Large intestine (tissue), 3 donors: Measurements from ENCODE around the gene NCKAP5. TPM values are rescaled to one million over a fixed set of nuclear protein-coding genes. Genes with fewer than 3 reads are reported as not detected.

Source experiments
- DNase-seq, 2 donors: peaks; one replicate each; pipeline versions ENCODE4 v3.0.0 to v3.0.0-alpha.2; 2013
- H3K27ac ChIP-seq: one replicate; pipeline ENCODE4 v1.5.1; 2013; ENCODE audit warnings: low read length
- H3K27me3 ChIP-seq: 2 replicates; pipeline ENCODE4 v1.6.1; 2013; ENCODE audit warnings: low read length; ENCODE audit not compliant: control insufficient read depth, insufficient read depth
- H3K36me3 ChIP-seq: 2 replicates; pipeline ENCODE4 v1.6.1; 2013; ENCODE audit warnings: low read length; ENCODE audit not compliant: control insufficient read depth, insufficient read depth
- H3K4me1 ChIP-seq: one replicate; pipeline ENCODE4 v1.6.1; 2013; ENCODE audit warnings: low read length; ENCODE audit not compliant: control insufficient read depth, insufficient read depth
- H3K4me3 ChIP-seq: one replicate; pipeline ENCODE4 v1.5.1; 2013; ENCODE audit warnings: low read length
- H3K9me3 ChIP-seq: one replicate; pipeline ENCODE4 v1.6.1; 2013; ENCODE audit warnings: mild to moderate bottlenecking, low read depth, low read length, moderate library complexity; ENCODE audit not compliant: control insufficient read depth
- WGBS: methylation state at CpG from one replicate; pipeline ENCODE4 v1.1.5; 2013; ENCODE audit warnings: low lambda C conversion rate; ENCODE audit not compliant: insufficient coverage; 5-methylcytosine and 5-hydroxymethylcytosine counted together
- polyA plus RNA-seq: library from polyadenylated mRNA; unstranded; fragments of 120-200 nt; gene quantifications from one replicate; pipeline ENCODE4 v1.2.1, GENCODE V29; 2013

The NCKAP5 gene
- polyA plus RNA-seq, 1 donor = 4.3 TPM

GRCh38 chr2:133432778-133433177, 135.5 kb downstream of the NCKAP5 start:
- H3K4me3 ChIP-seq = no peak overlapping the region
- H3K27ac ChIP-seq = no peak overlapping the region
- no peak for DNase-seq
- no peaks in the 10 kb centered on the region for H3K9me3 ChIP-seq
- H3K36me3 ChIP-seq = no peaks in the 10 kb centered on the region
- no peaks in the 10 kb centered on the region for H3K27me3 ChIP-seq
- H3K4me1 ChIP-seq = no peaks in the 10 kb centered on the region

DNA sequence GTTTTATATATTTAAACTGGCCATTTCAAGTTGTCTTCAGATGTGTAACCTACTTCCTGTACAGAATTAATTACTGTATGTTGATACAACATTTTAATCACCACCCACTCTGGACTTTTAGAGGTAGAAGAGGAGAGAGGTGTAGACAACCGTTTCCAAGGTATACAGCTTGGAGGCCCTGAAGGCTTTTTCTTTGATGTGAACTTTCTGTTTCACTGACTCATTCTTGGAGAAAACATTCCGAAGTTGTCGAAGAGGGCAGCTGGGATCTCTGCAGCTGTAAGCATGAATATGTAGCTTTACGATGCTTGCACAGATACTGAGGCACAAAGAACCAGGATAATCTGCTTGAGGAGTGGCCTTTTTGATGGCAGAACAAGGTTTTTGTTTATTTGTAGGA, 137.0 kb downstream of the NCKAP5 start:
- Histone ChIP-seq H3K4me1 (no peaks in the 10 kb centered on the region), H3K27me3 (no peaks in the 10 kb centered on the region), H3K9me3 (no peaks in the 10 kb centered on the region), H3K27ac (no peak overlapping the region), H3K36me3 (no peaks in the 10 kb centered on the region), H3K4me3 (no peak overlapping the region)
- WGBS = no CpG with 5 or more reads among the region's 4 CpGs
- peak in 1 of 2 donors; percentile 53 for DNase-seq

GRCh38 chr2:133426791-133427190, 141.5 kb downstream of the NCKAP5 start:
- Histone ChIP-seq H3K4me3 (no peak overlapping the region), H3K27me3 (no peaks in the 10 kb centered on the region), H3K36me3 (no peaks in the 10 kb centered on the region), H3K27ac (no peak overlapping the region), H3K9me3 (no peaks in the 10 kb centered on the region), H3K4me1 (peaks cover 7% of the 10 kb centered on the region)
- no CpG with 5 or more reads among the region's 1 CpG for WGBS
- no peak for DNase-seq

- no CpG with 5 or more reads among the region's 2 CpGs for WGBS
- Histone ChIP-seq H3K36me3 (no peaks in the 10 kb centered on the region), H3K4me1 (peaks cover 15% of the 10 kb centered on the region), H3K4me3 (no peak overlapping the region), H3K27ac (no peak overlapping the region), H3K9me3 (no peaks in the 10 kb centered on the region), H3K27me3 (no peaks in the 10 kb centered on the region)
- no peak for DNase-seq
Measured at GRCh38 chr2:133425612-133426011, 142.7 kb downstream of the NCKAP5 start.

DNA sequence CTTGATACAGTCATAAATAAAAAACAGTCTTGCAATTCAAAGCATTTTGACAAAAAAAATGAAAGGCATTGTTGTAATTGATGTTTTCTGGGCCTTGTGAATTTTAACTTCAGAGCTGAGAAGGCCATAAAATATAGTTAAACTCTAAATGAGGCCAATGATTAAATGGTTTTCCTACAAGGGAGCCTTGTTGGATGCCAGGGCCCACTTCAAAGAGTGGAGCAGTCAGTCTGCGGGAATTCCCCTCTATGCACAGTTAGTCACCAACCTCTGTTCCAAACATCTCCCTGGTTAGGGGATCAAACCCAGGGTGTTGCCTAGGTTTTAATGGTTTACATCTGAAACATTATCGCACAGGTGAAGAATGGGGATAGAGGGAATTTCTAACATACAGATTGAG, 143.4 kb downstream of the NCKAP5 start:
- H3K36me3 ChIP-seq = no peaks in the 10 kb centered on the region
- peak in 1 of 2 donors; percentile 11 for DNase-seq
- peaks cover 20% of the 10 kb centered on the region for H3K4me1 ChIP-seq
- H3K27me3 ChIP-seq = no peaks in the 10 kb centered on the region
- no CpG with 5 or more reads among the region's 2 CpGs for WGBS
- no peak overlapping the region for H3K27ac ChIP-seq
- H3K9me3 ChIP-seq = no peaks in the 10 kb centered on the region
- H3K4me3 ChIP-seq = no peak overlapping the region

- Histone ChIP-seq H3K4me3 (no peak overlapping the region), H3K9me3 (no peaks in the 10 kb centered on the region), H3K27me3 (no peaks in the 10 kb centered on the region), H3K27ac (no peak overlapping the region), H3K4me1 (peaks cover 20% of the 10 kb centered on the region), H3K36me3 (no peaks in the 10 kb centered on the region)
- WGBS = 33% methylated on average over 1 of the region's 5 CpGs
- no peak for DNase-seq
Measured at GRCh38 chr2:133422931-133423351, 145.3 kb downstream of the NCKAP5 start.

DNA sequence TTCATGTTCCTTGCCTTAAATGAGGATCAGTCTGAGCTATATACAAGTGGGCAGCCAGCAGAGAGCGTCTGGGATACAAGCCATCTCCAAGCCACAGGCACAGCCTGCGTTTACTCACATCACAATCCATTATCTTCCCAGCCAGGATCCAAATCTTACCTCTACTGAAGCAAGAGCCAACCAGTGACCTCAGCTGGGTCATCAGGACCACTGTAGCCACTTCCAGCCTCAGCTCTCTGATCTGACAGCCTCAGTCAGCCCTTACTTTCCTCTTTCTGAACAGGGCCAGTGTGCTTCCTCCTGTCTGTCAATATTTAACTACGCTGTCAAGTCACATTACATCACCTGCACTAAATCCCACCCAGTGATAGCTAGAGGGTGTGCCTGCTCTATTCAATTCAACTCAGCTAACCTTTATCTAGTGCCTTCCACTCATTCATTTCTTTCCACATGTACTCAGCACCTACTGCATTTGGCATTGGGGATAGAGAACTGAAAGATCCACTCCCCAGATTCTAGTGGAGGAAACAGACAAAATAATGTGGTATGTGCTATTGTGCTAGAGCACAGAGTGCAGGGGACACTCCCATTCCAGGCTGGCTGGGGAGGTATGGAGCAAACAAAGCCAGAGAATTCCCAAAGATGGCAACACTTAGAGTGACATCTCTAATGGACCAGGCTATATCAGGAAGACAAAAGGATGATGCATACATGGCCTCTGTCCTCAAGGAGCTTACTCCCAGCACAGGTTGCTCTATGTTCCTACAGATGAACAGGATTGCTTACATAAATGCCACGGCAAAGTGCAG, 146.5 kb downstream of the NCKAP5 start:
- DNase-seq = peak; percentile 83 to 94
- Histone ChIP-seq H3K4me1 (peaks cover 20% of the 10 kb centered on the region), H3K27ac (peak overlapping the region; percentile 85), H3K36me3 (no peaks in the 10 kb centered on the region), H3K4me3 (peak overlapping the region; percentile 3), H3K27me3 (no peaks in the 10 kb centered on the region), H3K9me3 (no peaks in the 10 kb centered on the region)
- WGBS = 20% methylated on average over 1 of the region's 4 CpGs

DNA sequence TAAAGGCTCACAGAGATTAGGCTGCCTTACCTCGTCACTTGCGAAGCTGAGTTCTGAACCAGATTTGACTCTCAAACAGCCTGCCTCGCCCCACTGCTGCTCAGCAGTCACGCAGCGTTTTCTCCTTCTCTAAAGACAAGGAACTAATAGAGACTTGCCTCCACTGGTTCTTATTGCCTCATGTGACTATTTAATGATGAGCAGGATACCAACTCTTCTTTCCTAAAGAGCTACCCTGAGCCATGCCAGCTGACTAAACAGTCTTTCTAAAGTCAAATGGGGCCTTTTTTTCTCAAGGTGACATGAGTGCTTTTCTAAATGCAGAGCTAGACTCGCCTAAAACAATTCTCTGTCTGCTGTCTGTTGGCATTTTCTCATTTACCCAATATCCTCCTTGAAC, 147.5 kb downstream of the NCKAP5 start:
- Histone ChIP-seq H3K27me3 (no peaks in the 10 kb centered on the region), H3K36me3 (no peaks in the 10 kb centered on the region), H3K4me3 (no peak overlapping the region), H3K9me3 (no peaks in the 10 kb centered on the region), H3K4me1 (peaks cover 20% of the 10 kb centered on the region), H3K27ac (peak overlapping the region; percentile 85)
- 17% methylated on average over 1 of the region's 6 CpGs for WGBS
- DNase-seq = peak in 1 of 2 donors; percentile 65

DNA sequence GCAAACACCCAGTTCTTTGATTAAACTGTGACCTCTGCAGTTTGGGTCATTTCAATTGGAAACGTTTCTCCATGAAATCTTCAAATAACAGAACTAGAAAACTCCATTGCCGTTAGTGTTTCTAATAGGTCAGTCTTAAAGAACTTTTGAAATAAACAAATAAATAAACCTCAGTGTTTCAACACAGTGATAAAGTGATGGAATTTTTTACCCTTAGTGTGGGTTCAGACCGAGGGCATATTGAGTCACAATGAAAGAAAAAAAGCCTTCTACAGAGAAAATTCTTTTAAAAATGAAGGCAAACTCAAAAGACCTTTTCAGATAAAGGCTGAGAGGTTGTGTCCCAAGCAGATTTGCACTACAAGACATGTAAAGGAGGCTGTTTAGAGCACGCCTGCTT, 149.6 kb downstream of the NCKAP5 start:
- Histone ChIP-seq H3K4me3 (no peak overlapping the region), H3K27ac (no peak overlapping the region), H3K27me3 (no peaks in the 10 kb centered on the region), H3K4me1 (peaks cover 20% of the 10 kb centered on the region), H3K36me3 (no peaks in the 10 kb centered on the region), H3K9me3 (no peaks in the 10 kb centered on the region)
- no peak for DNase-seq
- no CpG with 5 or more reads among the region's 4 CpGs for WGBS

GRCh38 chr2:133418021-133418420, 150.2 kb downstream of the NCKAP5 start:
- no peaks in the 10 kb centered on the region for H3K9me3 ChIP-seq
- WGBS = 100% methylated on average over 1 of the region's 2 CpGs
- no peak for DNase-seq

GRCh38 chr2:133417415-133417814, 150.8 kb downstream of the NCKAP5 start:
- no peak for DNase-seq
- no peaks in the 10 kb centered on the region for H3K9me3 ChIP-seq
- WGBS = no CpG with 5 or more reads among the region's 4 CpGs
- no peaks in the 10 kb centered on the region for H3K36me3 ChIP-seq
- H3K27me3 ChIP-seq = no peaks in the 10 kb centered on the region
- H3K4me3 ChIP-seq = no peak overlapping the region
- H3K4me1 ChIP-seq = peaks cover 19% of the 10 kb centered on the region
- H3K27ac ChIP-seq = no peak overlapping the region

More at GRCh38 chr2:133418021-133418420, 150.2 kb downstream of the NCKAP5 start:
- no peaks in the 10 kb centered on the region for H3K36me3 ChIP-seq
- no peak overlapping the region for H3K4me3 ChIP-seq
- H3K4me1 ChIP-seq = peaks cover 20% of the 10 kb centered on the region
- no peak overlapping the region for H3K27ac ChIP-seq
- H3K27me3 ChIP-seq = no peaks in the 10 kb centered on the region
